Epithelial cell of umbilical artery (primary cell): Measurements from ENCODE around the gene CTSH. TPM values are rescaled to one million over a fixed set of nuclear protein-coding genes. Genes with fewer than 3 reads are reported as not detected.

Experiments
- total RNA-seq: library from RNA; depleted of rRNA; stranded (reverse); fragments of >200 nt; gene quantifications from 2 replicates; pipeline ENCODE4 v1.2.3, GENCODE V29; 2014

The CTSH gene, protein sequence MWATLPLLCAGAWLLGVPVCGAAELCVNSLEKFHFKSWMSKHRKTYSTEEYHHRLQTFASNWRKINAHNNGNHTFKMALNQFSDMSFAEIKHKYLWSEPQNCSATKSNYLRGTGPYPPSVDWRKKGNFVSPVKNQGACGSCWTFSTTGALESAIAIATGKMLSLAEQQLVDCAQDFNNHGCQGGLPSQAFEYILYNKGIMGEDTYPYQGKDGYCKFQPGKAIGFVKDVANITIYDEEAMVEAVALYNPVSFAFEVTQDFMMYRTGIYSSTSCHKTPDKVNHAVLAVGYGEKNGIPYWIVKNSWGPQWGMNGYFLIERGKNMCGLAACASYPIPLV
- total RNA-seq = 1.5 and 2.3 TPM in 2 replicates

DNA sequence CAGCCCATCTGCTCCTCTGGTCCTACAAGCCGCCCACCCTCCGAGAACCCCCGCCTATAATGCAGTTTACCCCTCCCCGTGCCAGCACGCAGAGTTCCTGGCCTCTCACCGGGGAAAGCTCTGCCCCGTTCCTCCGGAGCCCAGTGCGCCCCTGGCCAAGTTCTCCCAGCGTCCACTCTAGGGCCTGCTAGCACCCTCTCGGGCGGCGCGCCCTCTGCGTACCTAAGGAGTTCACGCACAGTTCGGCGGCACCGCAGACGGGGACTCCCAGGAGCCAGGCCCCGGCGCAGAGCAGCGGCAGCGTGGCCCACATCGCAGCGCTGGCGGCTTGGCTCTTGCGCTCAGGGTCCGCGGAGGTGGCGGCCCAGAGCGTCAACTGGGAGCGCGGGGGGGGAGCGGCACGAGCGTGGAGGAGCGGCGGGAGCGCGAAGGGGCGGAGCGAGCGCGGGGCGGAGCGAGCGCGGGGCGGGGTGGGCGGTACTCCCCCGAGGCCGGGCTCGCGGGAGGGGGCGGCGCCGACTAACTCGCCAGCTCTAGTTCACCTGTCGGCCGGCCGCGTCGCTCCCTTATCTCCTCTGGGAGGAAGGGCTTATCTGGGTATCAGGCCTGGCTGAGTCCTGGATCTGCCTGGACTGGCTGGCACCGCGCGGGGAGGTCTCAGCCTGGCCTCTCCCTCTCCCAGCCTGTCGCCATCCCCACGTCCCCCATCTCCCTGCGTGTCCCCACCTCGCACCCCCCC, at the start of gene CTSH:
Gene CTSH, minus strand, starts transcription at position 378 of the 739 bp plus-strand sequence. Its CDS starts 65 bp downstream, at position 313.

DNA sequence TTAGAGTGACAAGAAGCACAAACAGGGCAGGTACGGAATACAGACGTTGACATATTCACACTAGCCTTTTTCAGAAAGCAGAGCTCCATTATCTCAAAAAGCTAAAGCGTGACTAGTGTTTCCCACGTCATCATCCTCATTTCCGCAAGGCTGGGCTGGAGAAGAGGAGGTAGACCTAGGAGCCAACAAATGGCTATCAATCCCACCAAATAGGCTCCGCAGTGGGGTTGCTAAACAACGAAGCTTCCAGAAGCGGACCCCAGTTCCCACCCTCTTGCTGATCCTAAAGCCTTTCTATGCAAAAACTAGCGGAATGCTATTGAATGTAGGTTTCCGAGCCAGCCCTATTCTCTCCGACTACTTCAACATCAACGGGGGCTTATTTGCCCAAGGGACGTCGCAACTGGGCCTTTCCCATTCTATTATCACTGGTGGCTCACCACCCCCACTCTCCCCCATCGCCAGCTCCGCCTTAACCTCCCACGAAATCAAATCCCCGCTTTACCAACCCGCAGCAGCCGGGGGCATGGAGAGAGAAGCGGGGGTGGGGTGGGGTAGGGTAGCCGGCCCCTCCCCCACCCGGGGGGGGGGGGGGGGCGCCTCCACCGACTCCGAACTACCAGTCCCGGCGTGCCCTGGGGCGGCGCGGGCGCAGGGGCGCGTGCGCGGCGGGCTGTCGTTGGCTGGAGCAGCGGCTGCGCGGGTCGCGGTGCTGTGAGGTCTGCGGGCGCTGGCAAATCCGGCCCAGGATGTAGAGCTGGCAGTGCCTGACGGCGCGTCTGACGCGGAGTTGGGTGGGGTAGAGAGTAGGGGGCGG, 72.5 kb downstream of the CTSH start, which contains the start of gene MORF4L1:
Gene MORF4L1, plus strand, starts transcription at position 736 of the 817 bp plus-strand sequence. CDS start 128 bp downstream, outside the sequence.

Other genes starting within 250 kb of the CTSH start
- gene ADAMTS7, start 133.6 kb downstream of the CTSH start, total RNA-seq = 4.6 and 8.8 TPM in 2 replicates
- 394 and 409 TPM in 2 replicates for gene MORF4L1, start 72.2 kb downstream of the CTSH start, total RNA-seq
- gene RASGRF1, start 145.7 kb upstream of the CTSH start, total RNA-seq = not detected in 2 replicates